Measurements from ENCODE around the gene OR1S2.

DNA sequence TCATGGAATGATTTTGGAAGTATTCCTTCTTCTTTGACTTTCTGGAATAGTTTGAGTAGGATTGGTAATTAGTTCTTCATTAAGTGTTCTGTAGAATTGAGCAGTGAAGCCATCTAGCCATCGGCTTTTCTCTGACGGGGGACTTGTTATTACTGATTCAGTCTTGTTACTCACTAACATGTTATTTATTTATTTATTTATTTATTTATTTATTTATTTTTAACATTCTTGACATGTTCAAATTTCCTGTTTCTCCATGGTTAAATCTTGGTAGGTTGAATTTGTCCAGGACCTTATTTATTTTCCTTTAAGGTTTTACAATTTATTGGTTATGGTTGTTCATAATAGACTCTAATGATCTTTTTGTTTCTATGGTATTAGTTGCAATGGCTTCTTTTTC is 40.0 kb upstream of the OR1S2 start:
- TF ChIP-seq POLR2A (IDR thresholded peaks at IDR 0.05; ENCODE audit: low read depth, low read length) (no peak), POLR2AphosphoS5 (IDR thresholded peaks at IDR 0.05; ENCODE audit: low read depth, low read length) (no peak), TAF1 (IDR thresholded peaks at IDR 0.05; ENCODE audit: borderline replicate concordance, low read depth, low read length) (no peak)
